ENCODE measurements around the gene VKORC1L1.

The VKORC1L1 gene

GRCh38 chr7:65966146-65966545, 93.3 kb downstream of the VKORC1L1 start:
- no peaks in the 10 kb centered on the region for H3K9me3 ChIP-seq (ENCODE audit: control insufficient read depth, insufficient read depth, low read length)
- no peaks in the 10 kb centered on the region for H3K4me1 ChIP-seq (ENCODE audit: control insufficient read depth, insufficient read depth, low read length)
- H3K27ac ChIP-seq (ENCODE audit: low read depth, low read length) = no peak overlapping the region
- no peak overlapping the region for H3K9ac ChIP-seq (ENCODE audit: low read depth, low read length)
- H3K36me3 ChIP-seq (ENCODE audit: control insufficient read depth, insufficient read depth, low read length) = peaks cover 95% of the 10 kb centered on the region
- no peak overlapping the region for H3K4me3 ChIP-seq (ENCODE audit: low read depth, low read length)
- no peaks in the 10 kb centered on the region for H3K27me3 ChIP-seq (ENCODE audit: control insufficient read depth, insufficient read depth, low read length)

GRCh38 chr7:65967361-65968155, 94.7 kb downstream of the VKORC1L1 start:
- H3K27ac ChIP-seq (ENCODE audit: low read depth, low read length) = no peak overlapping the region
- no peaks in the 10 kb centered on the region for H3K27me3 ChIP-seq (ENCODE audit: control insufficient read depth, insufficient read depth, low read length)
- H3K4me3 ChIP-seq (ENCODE audit: low read depth, low read length) = no peak overlapping the region
- H3K36me3 ChIP-seq (ENCODE audit: control insufficient read depth, insufficient read depth, low read length) = peaks cover 94% of the 10 kb centered on the region
- H3K4me1 ChIP-seq (ENCODE audit: control insufficient read depth, insufficient read depth, low read length) = no peaks in the 10 kb centered on the region
- H3K9ac ChIP-seq (ENCODE audit: low read depth, low read length) = no peak overlapping the region
- H3K9me3 ChIP-seq (ENCODE audit: control insufficient read depth, insufficient read depth, low read length) = no peaks in the 10 kb centered on the region

- Histone ChIP-seq H3K36me3 (ENCODE audit: control insufficient read depth, insufficient read depth, low read length) (peaks cover 94% of the 10 kb centered on the region), H3K4me3 (ENCODE audit: low read depth, low read length) (no peak overlapping the region), H3K9me3 (ENCODE audit: control insufficient read depth, insufficient read depth, low read length) (no peaks in the 10 kb centered on the region), H3K9ac (ENCODE audit: low read depth, low read length) (no peak overlapping the region), H3K4me1 (ENCODE audit: control insufficient read depth, insufficient read depth, low read length) (no peaks in the 10 kb centered on the region), H3K27ac (ENCODE audit: low read depth, low read length) (no peak overlapping the region), H3K27me3 (ENCODE audit: control insufficient read depth, insufficient read depth, low read length) (no peaks in the 10 kb centered on the region)
Measured at GRCh38 chr7:65968256-65969185, 95.6 kb downstream of the VKORC1L1 start.

GRCh38 chr7:65971021-65971420, 98.1 kb downstream of the VKORC1L1 start:
- no peaks in the 10 kb centered on the region for H3K9me3 ChIP-seq (ENCODE audit: control insufficient read depth, insufficient read depth, low read length)
- H3K4me3 ChIP-seq (ENCODE audit: low read depth, low read length) = no peak overlapping the region
- no peak overlapping the region for H3K27ac ChIP-seq (ENCODE audit: low read depth, low read length)
- H3K36me3 ChIP-seq (ENCODE audit: control insufficient read depth, insufficient read depth, low read length) = peaks cover 93% of the 10 kb centered on the region
- H3K27me3 ChIP-seq (ENCODE audit: control insufficient read depth, insufficient read depth, low read length) = no peaks in the 10 kb centered on the region
- H3K4me1 ChIP-seq (ENCODE audit: control insufficient read depth, insufficient read depth, low read length) = no peaks in the 10 kb centered on the region
- no peak overlapping the region for H3K9ac ChIP-seq (ENCODE audit: low read depth, low read length)

- H3K36me3 ChIP-seq (ENCODE audit: control insufficient read depth, insufficient read depth, low read length) = peaks cover 86% of the 10 kb centered on the region
- no peak overlapping the region for H3K4me3 ChIP-seq (ENCODE audit: low read depth, low read length)
- no peak overlapping the region for H3K27ac ChIP-seq (ENCODE audit: low read depth, low read length)
- H3K9me3 ChIP-seq (ENCODE audit: control insufficient read depth, insufficient read depth, low read length) = no peaks in the 10 kb centered on the region
- H3K9ac ChIP-seq (ENCODE audit: low read depth, low read length) = no peak overlapping the region
- no peaks in the 10 kb centered on the region for H3K27me3 ChIP-seq (ENCODE audit: control insufficient read depth, insufficient read depth, low read length)
- no peaks in the 10 kb centered on the region for H3K4me1 ChIP-seq (ENCODE audit: control insufficient read depth, insufficient read depth, low read length)
Measured at GRCh38 chr7:65972976-65973375, 100.1 kb downstream of the VKORC1L1 start.

GRCh38 chr7:65974191-65974801, 101.4 kb downstream of the VKORC1L1 start:
- H3K27me3 ChIP-seq (ENCODE audit: control insufficient read depth, insufficient read depth, low read length) = no peaks in the 10 kb centered on the region
- H3K4me3 ChIP-seq (ENCODE audit: low read depth, low read length) = no peak overlapping the region
- H3K36me3 ChIP-seq (ENCODE audit: control insufficient read depth, insufficient read depth, low read length) = peaks cover 82% of the 10 kb centered on the region
- no peaks in the 10 kb centered on the region for H3K9me3 ChIP-seq (ENCODE audit: control insufficient read depth, insufficient read depth, low read length)
- no peaks in the 10 kb centered on the region for H3K4me1 ChIP-seq (ENCODE audit: control insufficient read depth, insufficient read depth, low read length)
- H3K27ac ChIP-seq (ENCODE audit: low read depth, low read length) = no peak overlapping the region
- no peak overlapping the region for H3K9ac ChIP-seq (ENCODE audit: low read depth, low read length)

GRCh38 chr7:65974876-65975275, 102.0 kb downstream of the VKORC1L1 start:
- H3K27ac ChIP-seq (ENCODE audit: low read depth, low read length) = no peak overlapping the region
- H3K4me3 ChIP-seq (ENCODE audit: low read depth, low read length) = no peak overlapping the region
- peaks cover 82% of the 10 kb centered on the region for H3K36me3 ChIP-seq (ENCODE audit: control insufficient read depth, insufficient read depth, low read length)
- no peaks in the 10 kb centered on the region for H3K4me1 ChIP-seq (ENCODE audit: control insufficient read depth, insufficient read depth, low read length)
- no peaks in the 10 kb centered on the region for H3K27me3 ChIP-seq (ENCODE audit: control insufficient read depth, insufficient read depth, low read length)
- no peak overlapping the region for H3K9ac ChIP-seq (ENCODE audit: low read depth, low read length)
- no peaks in the 10 kb centered on the region for H3K9me3 ChIP-seq (ENCODE audit: control insufficient read depth, insufficient read depth, low read length)

GRCh38 chr7:65975814-65976445, 103.1 kb downstream of the VKORC1L1 start:
- H3K9me3 ChIP-seq (ENCODE audit: control insufficient read depth, insufficient read depth, low read length) = no peaks in the 10 kb centered on the region
- no peak overlapping the region for H3K9ac ChIP-seq (ENCODE audit: low read depth, low read length)
- peaks cover 5% of the 10 kb centered on the region; the same call in 1 of the 2 replicates for H3K4me1 ChIP-seq (ENCODE audit: control insufficient read depth, insufficient read depth, low read length)
- H3K27me3 ChIP-seq (ENCODE audit: control insufficient read depth, insufficient read depth, low read length) = no peaks in the 10 kb centered on the region
- H3K4me3 ChIP-seq (ENCODE audit: low read depth, low read length) = no peak overlapping the region
- no peak overlapping the region for H3K27ac ChIP-seq (ENCODE audit: low read depth, low read length)
- peaks cover 80% of the 10 kb centered on the region for H3K36me3 ChIP-seq (ENCODE audit: control insufficient read depth, insufficient read depth, low read length)

GRCh38 chr7:65976659-65977196, 103.9 kb downstream of the VKORC1L1 start:
- H3K9me3 ChIP-seq (ENCODE audit: control insufficient read depth, insufficient read depth, low read length) = no peaks in the 10 kb centered on the region
- no peak overlapping the region for H3K4me3 ChIP-seq (ENCODE audit: low read depth, low read length)
- H3K27ac ChIP-seq (ENCODE audit: low read depth, low read length) = no peak overlapping the region
- no peaks in the 10 kb centered on the region for H3K27me3 ChIP-seq (ENCODE audit: control insufficient read depth, insufficient read depth, low read length)
- H3K4me1 ChIP-seq (ENCODE audit: control insufficient read depth, insufficient read depth, low read length) = peaks cover 5% of the 10 kb centered on the region; the same call in 1 of the 2 replicates
- H3K36me3 ChIP-seq (ENCODE audit: control insufficient read depth, insufficient read depth, low read length) = peaks cover 73% of the 10 kb centered on the region
- no peak overlapping the region for H3K9ac ChIP-seq (ENCODE audit: low read depth, low read length)

GRCh38 chr7:65978891-65979582, 106.2 kb downstream of the VKORC1L1 start:
- Histone ChIP-seq H3K27ac (ENCODE audit: low read depth, low read length) (no peak overlapping the region), H3K36me3 (ENCODE audit: control insufficient read depth, insufficient read depth, low read length) (peaks cover 51% of the 10 kb centered on the region), H3K27me3 (ENCODE audit: control insufficient read depth, insufficient read depth, low read length) (no peaks in the 10 kb centered on the region), H3K9ac (ENCODE audit: low read depth, low read length) (no peak overlapping the region), H3K9me3 (ENCODE audit: control insufficient read depth, insufficient read depth, low read length) (no peaks in the 10 kb centered on the region), H3K4me1 (ENCODE audit: control insufficient read depth, insufficient read depth, low read length) (peaks cover 7% of the 10 kb centered on the region; the same call in 1 of the 2 replicates), H3K4me3 (ENCODE audit: low read depth, low read length) (no peak overlapping the region)

Measured in HUES48 (cell line).